MM.1S (cell line): ENCODE data around the gene KEAP1.
A peak's percentile ranks its signal among the peaks of the same experiment; 100 is the strongest.
"Not testable (repeated sequence)": the region's sequence is repeated elsewhere in the genome, so short reads cannot be mapped to it uniquely, and the experiment has no call there.

Source experiments
- DNase-seq: peaks from one replicate; pipeline ENCODE4 v3.0.0-alpha.2; 2015
- H2AFZ ChIP-seq: fragments of 300-600 bp; sonication (generic); 2 replicates; pipeline ENCODE4 v1.6.0; 2016; ENCODE audit warnings: antibody characterized with exemption, low read length
- H3F3A ChIP-seq: fragments of 300-600 bp; sonication (generic); 2 replicates; pipeline ENCODE4 v1.6.1; 2016; ENCODE audit warnings: mild to moderate bottlenecking, antibody characterized with exemption, low read length, moderate library complexity, mixed read lengths; ENCODE audit not compliant: insufficient read depth
- H3K27ac ChIP-seq: fragments of 300-600 bp; sonication (generic); 2 replicates; pipeline ENCODE4 v1.5.1; 2016; ENCODE audit warnings: mild to moderate bottlenecking, low read length
- H3K27me3 ChIP-seq: fragments of 300-600 bp; sonication (generic); replicated peaks from 2 replicates; pipeline ENCODE4 v1.6.0; 2016; ENCODE audit warnings: low read length; ENCODE audit not compliant: insufficient read depth
- H3K36me3 ChIP-seq: fragments of 300-600 bp; sonication (generic); replicated peaks from 2 replicates; pipeline ENCODE4 v1.6.1; 2016; ENCODE audit warnings: mild to moderate bottlenecking, low read length, mixed read lengths; ENCODE audit not compliant: insufficient read depth
- H3K4me1 ChIP-seq: fragments of 300-600 bp; sonication (generic); 2 replicates; pipeline ENCODE4 v1.6.1; 2016; ENCODE audit warnings: low read length, mixed read lengths
- H3K4me2 ChIP-seq: fragments of 300-600 bp; sonication (generic); 2 replicates; pipeline ENCODE4 v1.6.0; 2016; ENCODE audit warnings: low read depth, low read length
- H3K4me3 ChIP-seq: fragments of 300-600 bp; sonication (generic); 2 replicates; pipeline ENCODE4 v1.5.1; 2016; ENCODE audit warnings: low read length, mixed read lengths
- H3K79me2 ChIP-seq: fragments of 300-600 bp; sonication (generic); 2 replicates; pipeline ENCODE4 v1.6.1; 2016; ENCODE audit warnings: mixed run types, low read length, mixed read lengths
- H3K9ac ChIP-seq: fragments of 300-600 bp; sonication (generic); 2 replicates; pipeline ENCODE4 v1.6.1; 2016; ENCODE audit warnings: low read length, mixed read lengths
- H3K9me2 ChIP-seq: fragments of 300-600 bp; sonication (generic); replicated peaks from 2 replicates; pipeline ENCODE4 v1.6.1; 2016; ENCODE audit warnings: mild to moderate bottlenecking, low read length, mixed read lengths; ENCODE audit not compliant: insufficient read depth
- H3K9me3 ChIP-seq: fragments of 300-600 bp; sonication (generic); replicated peaks from 2 replicates; pipeline ENCODE4 v1.6.1; 2016; ENCODE audit warnings: mild to moderate bottlenecking, low read length, mixed read lengths; ENCODE audit not compliant: insufficient read depth
- H4K20me1 ChIP-seq: fragments of 300-600 bp; sonication (generic); 2 replicates; pipeline ENCODE4 v1.6.1; 2016; ENCODE audit warnings: mild to moderate bottlenecking, low read length, moderate library complexity, mixed read lengths; ENCODE audit not compliant: insufficient read depth
- CTCF ChIP-seq: fragments of 300-600 bp; sonication (generic); IDR thresholded peaks from 2 replicates; pipeline ENCODE4 v1.5.1; 2016; ENCODE audit warnings: antibody characterized with exemption, low read length, mixed read lengths
- EZH2 ChIP-seq: fragments of 300-600 bp; sonication (generic); optimal IDR thresholded peaks from 2 replicates; pipeline ENCODE3; 2017; ENCODE audit warnings: low read depth, mild to moderate bottlenecking, antibody characterized with exemption, low read length, mixed read lengths
- EZH2phosphoT487 ChIP-seq: fragments of 300-600 bp; sonication (generic); IDR thresholded peaks from 2 replicates; pipeline ENCODE4 v1.6.1; 2018; ENCODE audit warnings: antibody characterized with exemption, low read length

The KEAP1 gene

DNA sequence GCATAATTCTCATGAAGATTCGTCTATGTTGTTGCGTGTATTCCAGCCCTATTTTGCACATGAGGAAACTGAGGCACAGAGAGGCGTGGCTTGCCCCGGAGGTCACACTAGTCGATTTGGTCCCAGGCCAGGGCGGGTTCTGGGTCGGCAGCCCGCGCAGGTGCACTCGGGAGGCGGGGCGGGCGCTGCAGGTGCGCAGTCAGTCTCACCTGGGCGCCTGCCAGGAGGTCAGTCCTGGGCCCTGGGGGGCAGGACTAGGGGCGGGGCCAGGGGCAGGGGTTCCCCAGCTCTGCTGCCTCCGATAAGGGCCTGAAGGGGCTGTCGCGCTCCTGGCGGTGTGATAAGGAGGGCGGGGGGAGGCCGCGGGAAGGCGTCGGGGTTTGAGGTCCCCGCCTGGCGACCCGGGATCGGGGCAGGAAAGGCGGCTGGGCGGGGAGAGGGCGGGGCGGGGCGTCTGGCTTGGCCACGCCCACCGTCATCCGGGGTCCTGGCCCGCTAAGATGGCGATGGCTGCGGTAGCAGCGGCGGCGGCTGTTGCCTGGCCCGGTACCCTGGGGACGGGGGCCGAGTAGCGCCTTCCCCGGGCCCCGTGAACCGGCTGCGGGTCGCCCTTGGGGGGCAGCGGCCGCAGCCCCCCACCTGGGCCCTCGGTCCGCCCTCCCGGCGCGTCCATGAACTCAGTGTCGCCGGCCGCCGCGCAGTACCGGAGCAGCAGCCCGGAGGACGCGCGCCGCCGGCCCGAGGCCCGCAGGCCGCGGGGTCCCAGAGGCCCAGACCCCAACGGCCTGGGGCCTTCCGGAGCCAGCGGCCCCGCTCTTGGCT is 40.5 kb upstream of the KEAP1 start, which contains the start of gene ATG4D:
ATG4D (plus strand) TSS at position 485 of the 822 bp plus-strand sequence; CDS start at position 672, 187 bp downstream.
- Histone ChIP-seq H3K9me3 (no peaks in the 10 kb centered on the region), H3K4me3 (peak within 1 kb of the TSS; percentile 97), H4K20me1 (no peaks in the 10 kb centered on the region), H3K27ac (peak within 1 kb of the TSS; percentile 56; the same call in 1 of the 2 replicates), H3K4me2 (peak within 1 kb of the TSS; percentile 95), H3K9ac (peak within 1 kb of the TSS; percentile 95), H3K36me3 (no peaks in the 10 kb centered on the region), H3K4me1 (peaks cover 10% of the 10 kb centered on the region), H3K9me2 (no peaks in the 10 kb centered on the region), H3K27me3 (peaks cover 10% of the 10 kb centered on the region), H2AFZ (peak within 1 kb of the TSS; percentile 77), H3F3A (no peaks in the 10 kb centered on the region), H3K79me2 (peaks cover 33% of the 10 kb centered on the region)
- DNase-seq = peak; percentile 90
- TF ChIP-seq EZH2 (no peak), EZH2phosphoT487 (no peak), CTCF (no peak)

DNA sequence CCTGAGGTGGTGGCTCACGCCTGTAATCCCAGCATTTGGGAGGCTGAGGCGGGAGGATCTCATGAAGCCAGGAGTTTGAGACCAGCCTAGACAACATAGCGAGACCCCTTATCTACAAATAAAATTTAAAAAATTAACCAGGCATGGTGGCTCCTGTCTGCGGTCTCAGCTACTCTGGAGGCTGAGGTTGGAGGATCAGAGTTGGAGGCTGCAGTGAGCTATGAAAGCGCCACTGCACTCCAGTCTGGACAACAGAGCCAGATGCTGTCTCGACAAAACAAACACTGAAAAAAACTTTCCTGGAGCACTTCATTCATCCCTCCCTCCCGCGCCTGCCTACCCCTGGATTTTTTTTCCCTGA is 39.9 kb upstream of the KEAP1 start:
- Histone ChIP-seq H3K4me3 (peak overlapping the region; percentile 97), H3K9ac (peak overlapping the region; percentile 95; the same call in 1 of the 2 replicates), H3K27ac (no peak overlapping the region), H3K4me1 (peaks cover 10% of the 10 kb centered on the region), H2AFZ (peak overlapping the region; percentile 77), H3K9me2 (no peaks in the 10 kb centered on the region), H3K27me3 (peaks cover 16% of the 10 kb centered on the region), H3K36me3 (no peaks in the 10 kb centered on the region), H3K4me2 (peak overlapping the region; percentile 94), H4K20me1 (no peaks in the 10 kb centered on the region), H3K79me2 (peaks cover 32% of the 10 kb centered on the region), H3K9me3 (no peaks in the 10 kb centered on the region), H3F3A (no peaks in the 10 kb centered on the region)
- TF ChIP-seq EZH2phosphoT487 (no peak), EZH2 (no peak), CTCF (no peak)
- no peak for DNase-seq

GRCh38 chr19:10539016-10539415 is 35.9 kb upstream of the KEAP1 start:
- not testable (repeated sequence) for H3K9ac ChIP-seq, H2AFZ ChIP-seq, H3K9me3 ChIP-seq, H3K9me2 ChIP-seq, H3K4me1 ChIP-seq, H3K4me3 ChIP-seq, H3K36me3 ChIP-seq, H4K20me1 ChIP-seq, H3K27ac ChIP-seq, H3K4me2 ChIP-seq, H3F3A ChIP-seq, DNase-seq, H3K79me2 ChIP-seq
- peaks cover 17% of the 10 kb centered on the region for H3K27me3 ChIP-seq
